Bronchial epithelial cell (primary cell): ENCODE results near the gene JMJD6. TPM values are rescaled to one million over a fixed set of nuclear protein-coding genes. Genes with fewer than 3 reads are reported as not detected.
"Not testable (repeated sequence)": the region's sequence is repeated elsewhere in the genome, so short reads cannot be mapped to it uniquely, and the experiment has no call there.

Source experiments
- DNase-seq: peaks from one replicate; pipeline ENCODE4 v3.0.0-alpha.2; 2010; ENCODE audit warnings: low read depth
- FAIRE-seq: peaks from 2 replicates; lab custom pipeline; 2011; peaks lifted over from hg19 to GRCh38; lab: Jason Lieb, UNC
- H3K27me3 ChIP-seq: 2 replicates; pipeline ENCODE4 v1.5.1; 2011; ENCODE audit warnings: low read length; ENCODE audit not compliant: control insufficient read depth, insufficient read depth
- H3K36me3 ChIP-seq: 2 replicates; pipeline ENCODE4 v1.5.1; 2011; ENCODE audit warnings: low read length; ENCODE audit not compliant: control insufficient read depth, insufficient read depth
- H3K4me3 ChIP-seq: 2 replicates; pipeline ENCODE4 v1.5.1; 2011; ENCODE audit warnings: mild to moderate bottlenecking, low read depth, low read length, control low read depth
- CTCF ChIP-seq: IDR thresholded peaks from 2 replicates; pipeline ENCODE4 v1.5.1; 2011; ENCODE audit warnings: mild to moderate bottlenecking, moderate library complexity, low read length, control low read depth, inconsistent platforms; ENCODE audit not compliant: insufficient read depth, severe bottlenecking
- total RNA-seq: library from RNA; depleted of rRNA; stranded (reverse); fragments of >200 nt; gene quantifications from 2 replicates; pipeline ENCODE4 v1.2.1, GENCODE V29; 2014

Gene JMJD6
- total RNA-seq, 1 donor from 2014 or later, result 16.6 TPM

- Histone ChIP-seq H3K27me3 (no peaks in the 10 kb centered on the region), H3K4me3 (peak overlapping the region; percentile 98), H3K36me3 (peaks cover 9% of the 10 kb centered on the region)
- FAIRE-seq, result no peak
- no peak for DNase-seq
- TF ChIP-seq CTCF, result no peak
These were observed 1.5 kb upstream of the JMJD6 start for GRCh38 chr17:76727745-76728456.

GRCh38 chr17:76726776-76727718 lies 641 bp upstream of the JMJD6 start, which contains the start of gene METTL23:
Gene METTL23, plus strand, starts transcription at chr17:76726839. Its CDS starts 2,872 bp downstream, at chr17:76729711.
- Histone ChIP-seq H3K4me3 (peak within 1 kb of the TSS; percentile 98), H3K27me3 (no peaks in the 10 kb centered on the region), H3K36me3 (peaks cover 12% of the 10 kb centered on the region)
- FAIRE-seq (no peak), DNase-seq (peak; percentile 48)
- TF ChIP-seq CTCF, result peak; percentile 87

GRCh38 chr17:76725580-76726230 lies 701 bp downstream of the JMJD6 start:
- TF ChIP-seq CTCF, result no peak
- Histone ChIP-seq H3K4me3 (peak overlapping the region; percentile 98), H3K27me3 (no peaks in the 10 kb centered on the region), H3K36me3 (peaks cover 14% of the 10 kb centered on the region)
- DNase-seq (no peak), FAIRE-seq (no peak)

- FAIRE-seq (no peak), DNase-seq (no peak)
- Histone ChIP-seq H3K4me3 (no peak overlapping the region), H3K27me3 (no peaks in the 10 kb centered on the region), H3K36me3 (peaks cover 24% of the 10 kb centered on the region)
- no peak for TF ChIP-seq CTCF
These were observed 2.6 kb downstream of the JMJD6 start for GRCh38 chr17:76723812-76724211.

DNA sequence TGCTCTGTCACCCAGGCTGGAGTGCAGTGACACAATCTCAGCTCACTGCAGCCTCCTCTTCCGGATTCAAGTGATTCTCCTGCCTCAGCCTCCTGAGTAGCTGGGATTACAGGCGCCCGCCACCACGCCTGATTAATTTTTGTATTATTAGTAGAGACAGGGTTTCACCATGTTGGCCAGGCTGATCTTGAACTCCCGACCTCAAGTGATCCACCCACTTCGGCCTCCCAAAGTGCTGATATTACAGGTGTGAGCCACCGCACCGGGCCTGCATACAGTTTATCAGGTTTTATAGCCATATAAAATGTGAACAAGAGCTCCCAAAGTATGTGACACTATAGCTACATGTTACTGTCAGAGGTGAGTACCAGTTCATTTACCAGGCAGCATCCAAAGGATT lies 3.4 kb downstream of the JMJD6 start:
- H3K4me3 ChIP-seq, H3K27me3 ChIP-seq, DNase-seq, FAIRE-seq: not testable (repeated sequence)
- H3K36me3 ChIP-seq, result peaks cover 29% of the 10 kb centered on the region
